ENCODE results near the gene ARHGEF38.
"Not testable (repeated sequence)": the region's sequence is repeated elsewhere in the genome, so short reads cannot be mapped to it uniquely, and the experiment has no call there.

Gene ARHGEF38

GRCh38 chr4:105719204-105719603 is 166.8 kb downstream of the ARHGEF38 start:
- no peak for DNase-seq

GRCh38 chr4:105725623-105726022 is 173.2 kb downstream of the ARHGEF38 start:
- no peak for DNase-seq

- DNase-seq = not testable (repeated sequence)
Measured at GRCh38 chr4:105729895-105730294, 177.5 kb downstream of the ARHGEF38 start.
